Measurements from ENCODE around the gene ARL2BP. TPM values are rescaled to one million over a fixed set of nuclear protein-coding genes. Genes with fewer than 3 reads are reported as not detected.
A peak's percentile ranks its signal among the peaks of the same experiment; 100 is the strongest.
"Not testable (repeated sequence)": the region's sequence is repeated elsewhere in the genome, so short reads cannot be mapped to it uniquely, and the experiment has no call there.

Gene ARL2BP
- total RNA-seq: 92.6 and 94.5 TPM in 2 replicates

- peak; percentile 90 for DNase-seq (ENCODE audit: low read depth, low spot score)
Measured at GRCh38 chr16:57244767-57245471, at the start of gene ARL2BP. ARL2BP (plus strand) TSS chr16:57245259; CDS start chr16:57245368, 109 bp downstream.

- DNase-seq (ENCODE audit: low read depth, low spot score): no peak
Measured at GRCh38 chr16:57196286-57196685, 48.8 kb upstream of the ARL2BP start.

GRCh38 chr16:57196753-57197152, 48.3 kb upstream of the ARL2BP start:
- DNase-seq (ENCODE audit: low read depth, low spot score): no peak

GRCh38 chr16:57200321-57200720, 44.7 kb upstream of the ARL2BP start:
- DNase-seq (ENCODE audit: low read depth, low spot score): not testable (repeated sequence)

- not testable (repeated sequence) for DNase-seq (ENCODE audit: low read depth, low spot score)
Measured at GRCh38 chr16:57200926-57201325, 44.1 kb upstream of the ARL2BP start.

- DNase-seq (ENCODE audit: low read depth, low spot score): no peak
Measured at GRCh38 chr16:57202095-57202886, 42.8 kb upstream of the ARL2BP start.

- DNase-seq (ENCODE audit: low read depth, low spot score): no peak
Measured at GRCh38 chr16:57203451-57203850, 41.6 kb upstream of the ARL2BP start.

GRCh38 chr16:57204675-57205074, 40.4 kb upstream of the ARL2BP start:
- no peak for DNase-seq (ENCODE audit: low read depth, low spot score)

- no peak for DNase-seq (ENCODE audit: low read depth, low spot score)
Measured at GRCh38 chr16:57208926-57209325, 36.1 kb upstream of the ARL2BP start.

- no peak for DNase-seq (ENCODE audit: low read depth, low spot score)
Measured at GRCh38 chr16:57209780-57210179, 35.3 kb upstream of the ARL2BP start.

- DNase-seq (ENCODE audit: low read depth, low spot score): no peak
Measured at GRCh38 chr16:57213462-57213861, 31.6 kb upstream of the ARL2BP start.

- no peak for DNase-seq (ENCODE audit: low read depth, low spot score)
Measured at GRCh38 chr16:57216968-57217367, 28.1 kb upstream of the ARL2BP start.

GRCh38 chr16:57223057-57223456, 22.0 kb upstream of the ARL2BP start:
- DNase-seq (ENCODE audit: low read depth, low spot score): no peak

GRCh38 chr16:57224651-57225335, 20.3 kb upstream of the ARL2BP start:
- DNase-seq (ENCODE audit: low read depth, low spot score): no peak

GRCh38 chr16:57225978-57226377, 19.1 kb upstream of the ARL2BP start:
- no peak for DNase-seq (ENCODE audit: low read depth, low spot score)

GRCh38 chr16:57226701-57227621, 18.1 kb upstream of the ARL2BP start:
- DNase-seq (ENCODE audit: low read depth, low spot score): no peak

GRCh38 chr16:57229079-57229478, 16.0 kb upstream of the ARL2BP start:
- no peak for DNase-seq (ENCODE audit: low read depth, low spot score)

GRCh38 chr16:57231821-57232350, 13.2 kb upstream of the ARL2BP start:
- DNase-seq (ENCODE audit: low read depth, low spot score): no peak

GRCh38 chr16:57233944-57234706, 10.9 kb upstream of the ARL2BP start:
- DNase-seq (ENCODE audit: low read depth, low spot score): no peak

- no peak for DNase-seq (ENCODE audit: low read depth, low spot score)
Measured at GRCh38 chr16:57234707-57235092, 10.4 kb upstream of the ARL2BP start.

All from pulmonary artery endothelial cell (primary cell).